Measurements from ENCODE around the gene EYA4.
"Not testable (repeated sequence)": the region's sequence is repeated elsewhere in the genome, so short reads cannot be mapped to it uniquely, and the experiment has no call there.

The EYA4 gene

GRCh38 chr6:133553652-133554051 lies 312.5 kb downstream of the EYA4 start:
- H3K36me3 ChIP-seq (ENCODE audit: control insufficient read depth in 1 of 2, insufficient read depth in 2 of 2, low read length in 2 of 2) = no peaks in the 10 kb centered on the region
- H3K27me3 ChIP-seq (ENCODE audit: low read depth, low read length) = no peaks in the 10 kb centered on the region
- H3K4me1 ChIP-seq (ENCODE audit: control insufficient read depth in 1 of 2, insufficient read depth in 2 of 2, low read length in 2 of 2) = peaks cover 5 to 14% of the 10 kb centered on the region in 2 donors
- peaks cover 0 to 4% of the 10 kb centered on the region in 2 donors for H3K9me3 ChIP-seq (ENCODE audit: control insufficient read depth in 1 of 2, low read length in 2 of 2)
- no peak overlapping the region for H3K4me3 ChIP-seq (ENCODE audit: low read depth in 1 of 2, low read length in 2 of 2)
- H3K27ac ChIP-seq (ENCODE audit: low read length) = no peak overlapping the region

DNA sequence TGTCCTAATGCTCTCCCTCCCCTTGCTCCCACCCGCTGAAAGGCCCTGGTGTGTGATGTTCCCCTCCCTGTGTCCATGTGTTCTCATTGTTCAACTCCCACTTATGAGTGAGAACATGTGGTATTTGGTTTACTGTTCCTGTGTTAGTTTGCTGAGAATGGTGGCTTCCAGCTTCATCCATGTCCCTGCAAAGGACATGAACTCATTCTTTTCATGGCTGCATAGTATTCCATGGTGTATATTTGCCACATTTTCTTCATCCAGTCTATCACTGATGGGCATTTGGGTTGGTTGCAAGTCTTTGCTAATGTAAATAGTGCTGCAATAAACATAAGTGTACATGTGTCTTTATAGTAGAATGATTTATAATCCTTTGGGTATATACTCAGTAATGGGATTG lies 313.0 kb downstream of the EYA4 start:
- H3K36me3 ChIP-seq (ENCODE audit: control insufficient read depth in 1 of 2, insufficient read depth in 2 of 2, low read length in 2 of 2); H3K4me3 ChIP-seq (ENCODE audit: low read depth in 1 of 2, low read length in 2 of 2); H3K27ac ChIP-seq (ENCODE audit: low read length); H3K9me3 ChIP-seq (ENCODE audit: control insufficient read depth in 1 of 2, low read length in 2 of 2); H3K27me3 ChIP-seq (ENCODE audit: low read depth, low read length): not testable (repeated sequence)
- H3K4me1 ChIP-seq (ENCODE audit: control insufficient read depth in 1 of 2, insufficient read depth in 2 of 2, low read length in 2 of 2) = peaks cover 5 to 14% of the 10 kb centered on the region in 2 donors

- no peaks in the 10 kb centered on the region for H3K27me3 ChIP-seq (ENCODE audit: low read depth, low read length)
These were observed 314.5 kb downstream of the EYA4 start for GRCh38 chr6:133555685-133556084.

DNA sequence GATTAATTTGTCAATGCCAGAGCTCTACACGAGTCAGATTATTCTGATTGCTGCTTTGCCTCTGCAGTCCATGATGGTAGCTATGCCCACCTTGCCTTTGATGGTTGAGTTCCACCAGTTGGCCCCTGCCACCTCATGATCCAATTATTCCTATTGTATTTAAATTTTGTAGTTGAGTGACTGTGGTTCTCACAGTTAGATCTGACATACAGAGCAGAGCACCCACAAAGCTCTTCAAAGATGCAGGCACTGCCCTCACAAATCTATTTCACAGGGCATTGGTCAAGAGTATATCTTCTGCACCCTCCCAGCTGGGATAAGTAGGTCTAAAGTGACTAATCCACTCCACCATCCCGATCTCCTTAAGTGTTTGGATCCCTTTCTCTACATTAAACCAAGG lies 318.8 kb downstream of the EYA4 start:
- Histone ChIP-seq H3K4me1 (ENCODE audit: control insufficient read depth in 1 of 2, insufficient read depth in 2 of 2, low read length in 2 of 2) (peaks cover 0 to 4% of the 10 kb centered on the region in 2 donors), H3K9me3 (ENCODE audit: control insufficient read depth in 1 of 2, low read length in 2 of 2) (peaks cover 0 to 22% of the 10 kb centered on the region in 2 donors), H3K4me3 (ENCODE audit: low read depth in 1 of 2, low read length in 2 of 2) (no peak overlapping the region), H3K27me3 (ENCODE audit: low read depth, low read length) (no peaks in the 10 kb centered on the region), H3K27ac (ENCODE audit: low read length) (no peak overlapping the region), H3K36me3 (ENCODE audit: control insufficient read depth in 1 of 2, insufficient read depth in 2 of 2, low read length in 2 of 2) (no peaks in the 10 kb centered on the region)

More at GRCh38 chr6:133555685-133556084, 314.5 kb downstream of the EYA4 start:
- peaks cover 0 to 20% of the 10 kb centered on the region in 2 donors for H3K9me3 ChIP-seq (ENCODE audit: control insufficient read depth in 1 of 2, low read length in 2 of 2)
- no peak overlapping the region for H3K27ac ChIP-seq (ENCODE audit: low read length)
- H3K4me1 ChIP-seq (ENCODE audit: control insufficient read depth in 1 of 2, insufficient read depth in 2 of 2, low read length in 2 of 2) = peaks cover 5 to 14% of the 10 kb centered on the region in 2 donors
- H3K36me3 ChIP-seq (ENCODE audit: control insufficient read depth in 1 of 2, insufficient read depth in 2 of 2, low read length in 2 of 2) = no peaks in the 10 kb centered on the region
- H3K4me3 ChIP-seq (ENCODE audit: low read depth in 1 of 2, low read length in 2 of 2) = no peak overlapping the region

GRCh38 chr6:133567636-133568035 lies 326.5 kb downstream of the EYA4 start:
- Histone ChIP-seq H3K27ac (ENCODE audit: low read length) (no peak overlapping the region), H3K9me3 (ENCODE audit: control insufficient read depth in 1 of 2, low read length in 2 of 2) (no peaks in the 10 kb centered on the region), H3K36me3 (ENCODE audit: control insufficient read depth in 1 of 2, insufficient read depth in 2 of 2, low read length in 2 of 2) (no peaks in the 10 kb centered on the region), H3K4me1 (ENCODE audit: control insufficient read depth in 1 of 2, insufficient read depth in 2 of 2, low read length in 2 of 2) (no peaks in the 10 kb centered on the region), H3K27me3 (ENCODE audit: low read depth, low read length) (no peaks in the 10 kb centered on the region), H3K4me3 (ENCODE audit: low read depth in 1 of 2, low read length in 2 of 2) (no peak overlapping the region)

DNA sequence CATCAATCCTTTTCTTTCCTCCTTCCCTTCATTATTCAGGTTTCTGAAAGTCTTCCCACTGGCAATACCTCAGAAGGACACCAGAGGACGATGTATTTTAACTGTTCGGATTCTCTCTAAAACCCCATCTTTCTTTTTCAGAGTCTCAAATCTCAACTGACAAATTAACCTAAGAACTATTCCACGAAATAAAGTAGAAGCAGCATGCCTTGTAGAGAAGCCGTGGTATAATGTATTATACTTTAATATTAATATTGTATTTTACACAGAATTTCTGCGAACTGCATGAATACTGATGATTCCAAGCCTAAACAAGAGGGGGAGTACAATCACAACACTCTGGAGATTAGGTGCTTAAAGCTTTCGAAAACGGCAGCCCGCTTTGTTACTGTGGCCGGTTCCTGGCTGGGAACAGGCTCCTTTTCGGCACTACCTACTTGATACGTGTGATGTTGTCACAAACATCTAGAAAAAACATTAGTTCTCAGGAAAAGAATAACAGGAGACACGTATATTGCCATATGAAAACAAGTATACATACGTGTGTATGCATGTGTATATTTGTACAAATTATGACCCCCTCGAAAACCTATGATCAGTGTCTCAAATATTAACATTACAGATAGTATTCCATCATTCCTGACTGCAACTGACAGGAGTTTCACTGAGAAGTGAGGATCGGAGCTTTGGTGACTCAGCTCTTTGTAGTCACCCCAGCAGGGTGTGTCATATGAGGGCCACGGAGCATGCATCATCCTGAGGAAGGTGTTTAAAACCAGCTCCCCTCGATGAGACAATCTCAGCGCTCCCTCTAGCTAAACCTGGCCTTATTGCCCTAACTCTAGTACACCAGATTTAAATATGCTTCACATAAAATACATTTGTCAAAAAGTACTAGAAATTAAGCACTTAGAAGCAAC lies 328.1 kb downstream of the EYA4 start:
- no peaks in the 10 kb centered on the region for H3K36me3 ChIP-seq (ENCODE audit: control insufficient read depth in 1 of 2, insufficient read depth in 2 of 2, low read length in 2 of 2)
- H3K27ac ChIP-seq (ENCODE audit: low read length) = peak overlapping the region; percentile 42
- H3K4me3 ChIP-seq (ENCODE audit: low read depth in 1 of 2, low read length in 2 of 2) = peak overlapping the region; percentile 53 to 55
- no peaks in the 10 kb centered on the region for H3K4me1 ChIP-seq (ENCODE audit: control insufficient read depth in 1 of 2, insufficient read depth in 2 of 2, low read length in 2 of 2)
- no peaks in the 10 kb centered on the region for H3K9me3 ChIP-seq (ENCODE audit: control insufficient read depth in 1 of 2, low read length in 2 of 2)
- no peaks in the 10 kb centered on the region for H3K27me3 ChIP-seq (ENCODE audit: low read depth, low read length)

DNA sequence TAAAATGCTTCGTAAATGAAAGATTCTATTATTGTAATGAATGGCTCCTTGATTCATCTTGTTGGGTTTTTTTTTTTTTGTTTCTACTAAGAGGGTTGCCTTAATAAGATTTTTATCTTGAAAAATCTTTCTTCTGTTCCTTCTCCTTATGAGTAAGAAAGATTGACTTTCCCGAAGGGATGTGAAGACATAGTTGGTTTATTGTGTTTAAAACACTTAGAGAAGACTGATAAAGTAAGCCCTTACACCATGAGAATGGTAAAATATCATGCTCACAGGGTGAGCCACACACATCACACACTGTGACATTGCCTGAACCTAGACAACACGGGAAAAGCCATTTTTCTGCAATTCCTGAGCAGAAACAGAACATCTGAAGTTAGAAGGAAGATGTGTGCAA lies 330.5 kb downstream of the EYA4 start:
- Histone ChIP-seq H3K27ac (ENCODE audit: low read length) (no peak overlapping the region), H3K27me3 (ENCODE audit: low read depth, low read length) (no peaks in the 10 kb centered on the region), H3K4me1 (ENCODE audit: control insufficient read depth in 1 of 2, insufficient read depth in 2 of 2, low read length in 2 of 2) (no peaks in the 10 kb centered on the region), H3K36me3 (ENCODE audit: control insufficient read depth in 1 of 2, insufficient read depth in 2 of 2, low read length in 2 of 2) (no peaks in the 10 kb centered on the region), H3K4me3 (ENCODE audit: low read depth in 1 of 2, low read length in 2 of 2) (no peak overlapping the region), H3K9me3 (ENCODE audit: control insufficient read depth in 1 of 2, low read length in 2 of 2) (no peaks in the 10 kb centered on the region)

DNA sequence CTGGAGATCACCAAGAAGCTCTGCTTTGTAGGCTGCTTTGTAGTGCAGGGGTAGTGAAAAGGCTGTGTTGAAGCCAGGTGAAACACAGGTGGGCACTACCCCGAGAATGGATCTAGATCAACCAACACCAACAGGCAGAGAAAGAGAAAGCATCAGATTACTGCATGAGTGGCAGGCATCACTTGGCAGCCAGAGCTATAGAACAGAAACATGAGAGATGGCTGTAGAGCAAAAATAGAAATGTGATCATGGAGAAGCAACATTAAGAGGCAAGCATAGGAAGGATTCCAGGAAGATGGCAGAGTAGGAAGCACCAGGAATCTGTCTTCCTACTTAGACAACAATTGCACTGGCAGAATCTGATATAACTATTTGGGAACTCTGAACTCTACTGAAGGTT lies 336.7 kb downstream of the EYA4 start:
- H3K4me1 ChIP-seq (ENCODE audit: control insufficient read depth in 1 of 2, insufficient read depth in 2 of 2, low read length in 2 of 2) = no peaks in the 10 kb centered on the region
- H3K9me3 ChIP-seq (ENCODE audit: control insufficient read depth in 1 of 2, low read length in 2 of 2) = peaks cover 0 to 2% of the 10 kb centered on the region in 2 donors
- H3K27ac ChIP-seq (ENCODE audit: low read length) = no peak overlapping the region
- no peaks in the 10 kb centered on the region for H3K27me3 ChIP-seq (ENCODE audit: low read depth, low read length)
- H3K4me3 ChIP-seq (ENCODE audit: low read depth in 1 of 2, low read length in 2 of 2) = no peak overlapping the region
- H3K36me3 ChIP-seq (ENCODE audit: control insufficient read depth in 1 of 2, insufficient read depth in 2 of 2, low read length in 2 of 2) = no peaks in the 10 kb centered on the region
